ENCODE data around the gene LTA4H.

GRCh38 chr12:96041181-96041580 lies 5.8 kb upstream of the LTA4H start:
- no peak for TF ChIP-seq CTCF (conservative IDR thresholded peaks at IDR 0.05)
- TF ChIP-seq ZFX (IDR thresholded peaks at IDR 0.05), result no peak
